GM12891 (cell line): Measurements from ENCODE around the gene ZAP70.

ENCODE experiments used
- PAX5 ChIP-seq: IDR thresholded peaks from 2 replicates; pipeline ENCODE4 v1.6.1; 2011; ENCODE audit warnings: low read length, moderate library complexity, mild to moderate bottlenecking; ENCODE audit not compliant: insufficient read depth, severe bottlenecking
- SPI1 ChIP-seq: IDR thresholded peaks from 2 replicates; pipeline ENCODE4 v1.6.1; 2011; ENCODE audit warnings: low read depth, low read length, control low read depth
- TAF1 ChIP-seq: IDR thresholded peaks from 2 replicates; pipeline ENCODE4 v1.6.1; 2011; ENCODE audit warnings: low read depth, low read length, control low read depth

GRCh38 chr2:97751752-97752151 lies 38.4 kb downstream of the ZAP70 start:
- no peak for TF ChIP-seq SPI1
- no peak for TF ChIP-seq TAF1
- TF ChIP-seq PAX5: no peak
